Endodermal cell (in vitro differentiated cells): ENCODE data around the gene GCK. TPM values are rescaled to one million over a fixed set of nuclear protein-coding genes. Genes with fewer than 3 reads are reported as not detected.

ENCODE experiments used
- DNase-seq: peaks from one replicate; pipeline ENCODE4 v3.0.0-alpha.2; 2017
- H3K27ac ChIP-seq: 2 replicates; pipeline ENCODE4 v1.5.1; 2013; ENCODE audit warnings: mild to moderate bottlenecking, low read depth, low read length, moderate library complexity
- H3K27me3 ChIP-seq: 2 replicates; pipeline ENCODE4 v1.6.1; 2013; ENCODE audit warnings: mild to moderate bottlenecking, low read length, moderate library complexity; ENCODE audit not compliant: insufficient read depth, control insufficient read depth, poor library complexity, severe bottlenecking
- H3K36me3 ChIP-seq: 2 replicates; pipeline ENCODE4 v1.7.0; 2013; ENCODE audit warnings: mild to moderate bottlenecking, low read length, moderate library complexity; ENCODE audit not compliant: control insufficient read depth, insufficient read depth
- H3K4me1 ChIP-seq: one replicate; pipeline ENCODE4 v1.7.0; 2013; ENCODE audit warnings: low read length; ENCODE audit not compliant: control insufficient read depth, insufficient read depth
- H3K4me3 ChIP-seq: 2 replicates; pipeline ENCODE4 v1.5.1; 2013; ENCODE audit warnings: mild to moderate bottlenecking, low read length, moderate library complexity
- H3K9ac ChIP-seq: 2 replicates; pipeline ENCODE4 v1.6.1; 2013; ENCODE audit warnings: mild to moderate bottlenecking, low read length, moderate library complexity; ENCODE audit not compliant: poor library complexity, severe bottlenecking; ENCODE audit errors: extremely low read depth
- H3K9me3 ChIP-seq: 2 replicates; pipeline ENCODE4 v1.6.1; 2013; ENCODE audit warnings: mild to moderate bottlenecking, low read length, moderate library complexity; ENCODE audit not compliant: control insufficient read depth
- H3K27ac Mint-ChIP-seq: 2 replicates; pipeline ENCODE4 v1.8.0; 2020; ENCODE audit warnings: mixed read lengths
- H3K27me3 Mint-ChIP-seq: 2 replicates; pipeline ENCODE4 v1.8.0; 2021; ENCODE audit warnings: mild to moderate bottlenecking, mixed read lengths; ENCODE audit not compliant: insufficient read depth
- H3K36me3 Mint-ChIP-seq: 2 replicates; pipeline ENCODE4 v1.8.0; 2020; ENCODE audit warnings: low read depth, mixed read lengths
- H3K4me1 Mint-ChIP-seq: 2 replicates; pipeline ENCODE4 v1.8.0; 2020; ENCODE audit warnings: mixed read lengths
- H3K4me3 Mint-ChIP-seq: 2 replicates; pipeline ENCODE4 v1.8.0; 2020; ENCODE audit warnings: mild to moderate bottlenecking, moderate library complexity, mixed read lengths
- H3K9me3 Mint-ChIP-seq: 2 replicates; pipeline ENCODE4 v1.8.0; 2020; ENCODE audit warnings: mild to moderate bottlenecking, mixed read lengths
- CTCF ChIP-seq: fragments of 200-600 bp; sonication (generic); conservative IDR thresholded peaks from 2 replicates; pipeline ENCODE4 v1.5.0; 2021; ENCODE audit warnings: antibody characterized with exemption, mild to moderate bottlenecking
- WGBS, 2 experiments: methylation state at CpG; one replicate each; pipeline versions ENCODE4 v1.1.5 to v1.1.7; 2013; ENCODE audit warnings: missing lambda C conversion rate in 2 of 2, mixed read lengths in 1 of 2; ENCODE audit not compliant: insufficient coverage in 1 of 2, insufficient read length in 1 of 2; 5-methylcytosine and 5-hydroxymethylcytosine counted together
- total RNA-seq, 2 donors: library from RNA; stranded (reverse); fragmentation: NEBNext Ultra II Directional in 1 of 2; extraction: Animal tissue kit (Norgen Biotek cat#: 25700) in 1 of 2; gene quantifications; 2 replicates in 1 of 2; 3 replicates in 1 of 2; pipeline ENCODE4 v1.2.1, GENCODE V29; 2021

GCK gene
- total RNA-seq, 2 donors from 2014 or later, result 0.29 to 0.48 TPM

- Mint-ChIP-seq H3K27ac (no peak overlapping the region), H3K36me3 (peaks cover 76% of the 10 kb centered on the region), H3K4me3 (no peak overlapping the region), H3K4me1 (no peaks in the 10 kb centered on the region), H3K27me3 (no peaks in the 10 kb centered on the region), H3K9me3 (no peaks in the 10 kb centered on the region)
- Histone ChIP-seq H3K4me3 (no peak overlapping the region), H3K36me3 (peaks cover 26% of the 10 kb centered on the region), H3K9me3 (no peaks in the 10 kb centered on the region), H3K27me3 (no peaks in the 10 kb centered on the region), H3K27ac (no peak overlapping the region), H3K4me1 (no peaks in the 10 kb centered on the region), H3K9ac (no peak overlapping the region)
- TF ChIP-seq CTCF, result no peak
- no peak for DNase-seq
- 93 to 98% methylated on average over 18 to 25 of the region's 25 CpGs for WGBS, 2 experiments
Observed at GRCh38 chr7:44116789-44117666, 72.2 kb downstream of the GCK start.

GRCh38 chr7:44116087-44116788 is 73.0 kb downstream of the GCK start:
- no peaks in the 10 kb centered on the region for H3K27me3 Mint-ChIP-seq
- peaks cover 18% of the 10 kb centered on the region for H3K36me3 ChIP-seq

More at GRCh38 chr7:44116087-44116788, 73.0 kb downstream of the GCK start:
- Histone ChIP-seq H3K27ac (no peak overlapping the region), H3K9ac (no peak overlapping the region), H3K9me3 (no peaks in the 10 kb centered on the region), H3K4me3 (no peak overlapping the region), H3K4me1 (no peaks in the 10 kb centered on the region), H3K27me3 (no peaks in the 10 kb centered on the region)
- H3K36me3 Mint-ChIP-seq, result peaks cover 73% of the 10 kb centered on the region
- no peaks in the 10 kb centered on the region for H3K4me1 Mint-ChIP-seq
- WGBS, 2 experiments, result 91 to 96% methylated on average over 6 to 17 of the region's 17 CpGs
- TF ChIP-seq CTCF, result no peak
- no peak overlapping the region for H3K4me3 Mint-ChIP-seq
- no peak overlapping the region for H3K27ac Mint-ChIP-seq
- no peaks in the 10 kb centered on the region for H3K9me3 Mint-ChIP-seq
- no peak for DNase-seq
